Measurements from ENCODE around the gene C3orf18. TPM values are rescaled to one million over a fixed set of nuclear protein-coding genes. Genes with fewer than 3 reads are reported as not detected.

Gene C3orf18
- total and polyA plus RNA-seq, 9 of the 15 experiments (the other 6 are each of a cell fraction or from before 2014, with no cell fraction given): 0.01 to 2.3 (median 0.94) TPM

DNA sequence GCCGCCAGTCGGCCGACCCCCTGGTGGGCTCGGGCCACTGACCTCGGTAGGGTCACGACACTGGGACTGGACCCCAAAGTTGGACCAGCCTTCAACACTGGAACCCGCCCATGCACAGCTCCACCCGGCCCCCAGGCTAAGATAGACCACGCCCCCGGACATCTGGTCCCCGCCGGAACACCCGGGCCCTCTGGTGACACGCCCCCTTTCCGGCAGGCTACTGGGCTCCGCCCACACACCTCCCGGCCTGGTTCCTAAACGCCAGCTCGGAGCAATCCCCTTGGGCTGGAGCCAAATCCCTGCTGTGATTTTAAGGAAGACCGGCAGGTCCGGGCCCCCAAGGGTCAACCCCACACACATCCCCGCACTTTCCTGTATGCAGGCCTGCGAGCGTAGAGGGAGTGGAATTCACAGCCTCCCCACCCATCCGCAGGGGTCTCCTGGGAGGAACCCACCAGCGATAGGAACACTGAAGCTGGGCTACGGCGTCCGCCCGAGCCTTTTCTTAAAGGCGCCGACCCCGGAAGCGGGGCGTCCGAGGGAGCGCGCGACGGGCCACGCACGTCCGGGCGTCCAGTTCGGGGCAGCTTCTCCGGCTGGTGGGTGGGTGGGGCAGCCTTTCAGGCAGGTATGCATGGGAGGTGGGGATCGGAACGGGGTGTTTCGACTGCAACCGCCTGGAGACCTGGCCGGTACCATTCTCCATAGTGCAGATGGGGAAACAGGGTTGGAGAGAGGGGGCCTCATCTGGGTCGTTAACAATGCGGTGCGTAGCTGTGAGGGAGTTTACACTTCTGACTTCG, 1.6 kb upstream of the C3orf18 start, which contains the start of gene HEMK1 (continued):
- TF ChIP-seq, protein P1, sequence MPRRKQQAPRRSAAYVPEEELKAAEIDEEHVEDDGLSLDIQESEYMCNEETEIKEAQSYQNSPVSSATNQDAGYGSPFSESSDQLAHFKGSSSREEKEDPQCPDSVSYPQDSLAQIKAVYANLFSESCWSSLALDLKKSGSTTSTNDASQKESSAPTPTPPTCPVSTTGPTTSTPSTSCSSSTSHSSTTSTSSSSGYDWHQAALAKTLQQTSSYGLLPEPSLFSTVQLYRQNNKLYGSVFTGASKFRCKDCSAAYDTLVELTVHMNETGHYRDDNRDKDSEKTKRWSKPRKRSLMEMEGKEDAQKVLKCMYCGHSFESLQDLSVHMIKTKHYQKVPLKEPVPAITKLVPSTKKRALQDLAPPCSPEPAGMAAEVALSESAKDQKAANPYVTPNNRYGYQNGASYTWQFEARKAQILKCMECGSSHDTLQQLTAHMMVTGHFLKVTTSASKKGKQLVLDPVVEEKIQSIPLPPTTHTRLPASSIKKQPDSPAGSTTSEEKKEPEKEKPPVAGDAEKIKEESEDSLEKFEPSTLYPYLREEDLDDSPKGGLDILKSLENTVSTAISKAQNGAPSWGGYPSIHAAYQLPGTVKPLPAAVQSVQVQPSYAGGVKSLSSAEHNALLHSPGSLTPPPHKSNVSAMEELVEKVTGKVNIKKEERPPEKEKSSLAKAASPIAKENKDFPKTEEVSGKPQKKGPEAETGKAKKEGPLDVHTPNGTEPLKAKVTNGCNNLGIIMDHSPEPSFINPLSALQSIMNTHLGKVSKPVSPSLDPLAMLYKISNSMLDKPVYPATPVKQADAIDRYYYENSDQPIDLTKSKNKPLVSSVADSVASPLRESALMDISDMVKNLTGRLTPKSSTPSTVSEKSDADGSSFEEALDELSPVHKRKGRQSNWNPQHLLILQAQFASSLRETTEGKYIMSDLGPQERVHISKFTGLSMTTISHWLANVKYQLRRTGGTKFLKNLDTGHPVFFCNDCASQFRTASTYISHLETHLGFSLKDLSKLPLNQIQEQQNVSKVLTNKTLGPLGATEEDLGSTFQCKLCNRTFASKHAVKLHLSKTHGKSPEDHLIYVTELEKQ (CRISPR knock-in tag; IDR thresholded peaks at IDR 0.05): 0 out of 2 replicates have a peak, but pooled peaks have one; percentile 29
- TF ChIP-seq NR2C2 (CRISPR knock-in tag; IDR thresholded peaks at IDR 0.05): peak; percentile 68
- TF ChIP-seq NR2C2 (tag; IDR thresholded peaks at IDR 0.05): peak; percentile 96
- TF ChIP-seq GTF2E2 (tag; IDR thresholded peaks at IDR 0.05): peak; percentile 51; the same call in 1 of the 2 replicates
- peak; percentile 98 for TF ChIP-seq GABPB1 (CRISPR knock-in tag; IDR thresholded peaks at IDR 0.05)
- TF ChIP-seq NFIX (CRISPR knock-in tag; IDR thresholded peaks at IDR 0.05; ENCODE audit: low read depth): peak; percentile 51; the same call in 1 of the 2 replicates
- peak; percentile 57; the same call in 1 of the 2 replicates for TF ChIP-seq MBD2 (IDR thresholded peaks at IDR 0.05; ENCODE audit: borderline replicate concordance, low read depth)
- TF ChIP-seq, protein P2, sequence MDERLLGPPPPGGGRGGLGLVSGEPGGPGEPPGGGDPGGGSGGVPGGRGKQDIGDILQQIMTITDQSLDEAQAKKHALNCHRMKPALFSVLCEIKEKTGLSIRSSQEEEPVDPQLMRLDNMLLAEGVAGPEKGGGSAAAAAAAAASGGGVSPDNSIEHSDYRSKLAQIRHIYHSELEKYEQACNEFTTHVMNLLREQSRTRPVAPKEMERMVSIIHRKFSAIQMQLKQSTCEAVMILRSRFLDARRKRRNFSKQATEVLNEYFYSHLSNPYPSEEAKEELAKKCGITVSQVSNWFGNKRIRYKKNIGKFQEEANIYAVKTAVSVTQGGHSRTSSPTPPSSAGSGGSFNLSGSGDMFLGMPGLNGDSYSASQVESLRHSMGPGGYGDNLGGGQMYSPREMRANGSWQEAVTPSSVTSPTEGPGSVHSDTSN (CRISPR knock-in tag; IDR thresholded peaks at IDR 0.05; ENCODE audit: low read depth): no peak
- TF ChIP-seq, protein P2 (tag; conservative IDR thresholded peaks at IDR 0.05; ENCODE audit: low read depth): no peak
- TF ChIP-seq, protein P3, sequence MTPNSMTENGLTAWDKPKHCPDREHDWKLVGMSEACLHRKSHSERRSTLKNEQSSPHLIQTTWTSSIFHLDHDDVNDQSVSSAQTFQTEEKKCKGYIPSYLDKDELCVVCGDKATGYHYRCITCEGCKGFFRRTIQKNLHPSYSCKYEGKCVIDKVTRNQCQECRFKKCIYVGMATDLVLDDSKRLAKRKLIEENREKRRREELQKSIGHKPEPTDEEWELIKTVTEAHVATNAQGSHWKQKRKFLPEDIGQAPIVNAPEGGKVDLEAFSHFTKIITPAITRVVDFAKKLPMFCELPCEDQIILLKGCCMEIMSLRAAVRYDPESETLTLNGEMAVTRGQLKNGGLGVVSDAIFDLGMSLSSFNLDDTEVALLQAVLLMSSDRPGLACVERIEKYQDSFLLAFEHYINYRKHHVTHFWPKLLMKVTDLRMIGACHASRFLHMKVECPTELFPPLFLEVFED (CRISPR knock-in tag; conservative IDR thresholded peaks at IDR 0.05): no peak
- TF ChIP-seq, protein P4, sequence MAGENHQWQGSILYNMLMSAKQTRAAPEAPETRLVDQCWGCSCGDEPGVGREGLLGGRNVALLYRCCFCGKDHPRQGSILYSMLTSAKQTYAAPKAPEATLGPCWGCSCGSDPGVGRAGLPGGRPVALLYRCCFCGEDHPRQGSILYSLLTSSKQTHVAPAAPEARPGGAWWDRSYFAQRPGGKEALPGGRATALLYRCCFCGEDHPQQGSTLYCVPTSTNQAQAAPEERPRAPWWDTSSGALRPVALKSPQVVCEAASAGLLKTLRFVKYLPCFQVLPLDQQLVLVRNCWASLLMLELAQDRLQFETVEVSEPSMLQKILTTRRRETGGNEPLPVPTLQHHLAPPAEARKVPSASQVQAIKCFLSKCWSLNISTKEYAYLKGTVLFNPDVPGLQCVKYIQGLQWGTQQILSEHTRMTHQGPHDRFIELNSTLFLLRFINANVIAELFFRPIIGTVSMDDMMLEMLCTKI (IDR thresholded peaks at IDR 0.05; ENCODE audit: partially characterized antibody): no peak
- TF ChIP-seq RNF2 (IDR thresholded peaks at IDR 0.05): peak; percentile 53; the same call in 1 of the 2 replicates
- TF ChIP-seq, protein P5, sequence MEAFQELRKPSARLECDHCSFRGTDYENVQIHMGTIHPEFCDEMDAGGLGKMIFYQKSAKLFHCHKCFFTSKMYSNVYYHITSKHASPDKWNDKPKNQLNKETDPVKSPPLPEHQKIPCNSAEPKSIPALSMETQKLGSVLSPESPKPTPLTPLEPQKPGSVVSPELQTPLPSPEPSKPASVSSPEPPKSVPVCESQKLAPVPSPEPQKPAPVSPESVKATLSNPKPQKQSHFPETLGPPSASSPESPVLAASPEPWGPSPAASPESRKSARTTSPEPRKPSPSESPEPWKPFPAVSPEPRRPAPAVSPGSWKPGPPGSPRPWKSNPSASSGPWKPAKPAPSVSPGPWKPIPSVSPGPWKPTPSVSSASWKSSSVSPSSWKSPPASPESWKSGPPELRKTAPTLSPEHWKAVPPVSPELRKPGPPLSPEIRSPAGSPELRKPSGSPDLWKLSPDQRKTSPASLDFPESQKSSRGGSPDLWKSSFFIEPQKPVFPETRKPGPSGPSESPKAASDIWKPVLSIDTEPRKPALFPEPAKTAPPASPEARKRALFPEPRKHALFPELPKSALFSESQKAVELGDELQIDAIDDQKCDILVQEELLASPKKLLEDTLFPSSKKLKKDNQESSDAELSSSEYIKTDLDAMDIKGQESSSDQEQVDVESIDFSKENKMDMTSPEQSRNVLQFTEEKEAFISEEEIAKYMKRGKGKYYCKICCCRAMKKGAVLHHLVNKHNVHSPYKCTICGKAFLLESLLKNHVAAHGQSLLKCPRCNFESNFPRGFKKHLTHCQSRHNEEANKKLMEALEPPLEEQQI (IDR thresholded peaks at IDR 0.05): peak; percentile 69; the same call in 1 of the 2 replicates
- no peak for TF ChIP-seq ZNF24 (IDR thresholded peaks at IDR 0.05)
- TF ChIP-seq CREB1 (IDR thresholded peaks at IDR 0.05): peak; percentile 82
- peak; percentile 86 for TF ChIP-seq CREB1 (CRISPR knock-in tag; IDR thresholded peaks at IDR 0.05)
- no peak for TF ChIP-seq ZNF354B (CRISPR knock-in tag; IDR thresholded peaks at IDR 0.05)
